ENCODE results near the gene MAP6. TPM values are rescaled to one million over a fixed set of nuclear protein-coding genes. Genes with fewer than 3 reads are reported as not detected.

MAP6 gene
- not detected for total RNA-seq
- total RNA-seq (2013) = not detected

DNA sequence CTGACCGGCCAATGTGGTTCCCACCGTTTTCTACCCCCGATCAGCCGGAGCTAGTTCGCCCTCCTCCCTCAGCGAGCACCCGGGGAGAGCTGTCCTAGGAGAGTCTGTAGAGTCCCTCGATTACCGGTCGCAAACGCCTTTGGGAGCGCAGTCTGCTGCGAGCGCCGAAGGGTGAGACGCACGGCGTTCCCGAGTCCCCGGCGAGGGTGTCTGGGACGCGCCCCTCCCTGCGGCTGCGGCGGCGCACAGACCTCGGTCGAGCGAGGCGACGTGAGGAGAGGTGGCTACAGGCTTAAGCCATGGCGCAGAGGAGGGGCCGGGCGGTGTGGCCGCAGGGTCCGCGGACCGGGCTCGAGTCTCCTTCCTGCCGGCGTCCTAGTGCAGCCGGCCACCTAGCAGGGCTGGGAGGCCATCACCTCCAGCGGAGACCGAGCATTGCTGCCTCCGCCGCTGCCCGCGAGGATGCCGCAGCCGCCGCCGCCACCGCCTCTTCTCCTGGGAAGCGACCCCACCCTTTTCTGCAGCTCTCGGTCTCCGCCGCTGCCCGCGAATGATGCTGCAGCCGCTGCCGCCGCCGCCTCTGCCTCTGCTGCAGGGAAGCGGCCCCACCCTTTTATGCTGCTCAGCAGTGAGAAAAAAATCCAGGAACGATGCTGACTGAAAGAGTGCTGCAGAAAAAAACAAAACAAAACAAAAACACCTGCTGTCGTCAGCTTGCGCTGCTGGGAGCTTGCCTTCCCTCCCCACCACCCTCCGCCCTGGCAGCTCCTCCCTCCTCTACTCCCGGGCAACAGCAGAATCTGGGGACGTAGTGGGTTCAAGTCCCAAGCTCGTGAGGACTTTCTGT is at the start of gene MAP6:
TSS of gene MAP6 (minus strand) at position 588 of the 847 bp plus-strand sequence. CDS start 669 bp downstream, outside the sequence.
- Mint-ChIP-seq H3K4me3 (peak within 1 kb of the TSS; percentile 91), H3K9me3 (no peaks in the 10 kb centered on the region), H3K27me3 (ENCODE audit: low read depth in 2 of 2) (peaks cover 55 to 67% of the 10 kb centered on the region in 2 donors), H3K36me3 (no peaks in the 10 kb centered on the region), H3K4me1 (peaks cover 5 to 17% of the 10 kb centered on the region in 2 donors), H3K27ac (no peak within 1 kb of the TSS)
- peak within 1 kb of the TSS; percentile 24 for H3K4me3 ChIP-seq (ENCODE audit: low read length)
- ATAC-seq = peak; percentile 15 to 31 (median 18)
- TF ChIP-seq, protein P1, sequence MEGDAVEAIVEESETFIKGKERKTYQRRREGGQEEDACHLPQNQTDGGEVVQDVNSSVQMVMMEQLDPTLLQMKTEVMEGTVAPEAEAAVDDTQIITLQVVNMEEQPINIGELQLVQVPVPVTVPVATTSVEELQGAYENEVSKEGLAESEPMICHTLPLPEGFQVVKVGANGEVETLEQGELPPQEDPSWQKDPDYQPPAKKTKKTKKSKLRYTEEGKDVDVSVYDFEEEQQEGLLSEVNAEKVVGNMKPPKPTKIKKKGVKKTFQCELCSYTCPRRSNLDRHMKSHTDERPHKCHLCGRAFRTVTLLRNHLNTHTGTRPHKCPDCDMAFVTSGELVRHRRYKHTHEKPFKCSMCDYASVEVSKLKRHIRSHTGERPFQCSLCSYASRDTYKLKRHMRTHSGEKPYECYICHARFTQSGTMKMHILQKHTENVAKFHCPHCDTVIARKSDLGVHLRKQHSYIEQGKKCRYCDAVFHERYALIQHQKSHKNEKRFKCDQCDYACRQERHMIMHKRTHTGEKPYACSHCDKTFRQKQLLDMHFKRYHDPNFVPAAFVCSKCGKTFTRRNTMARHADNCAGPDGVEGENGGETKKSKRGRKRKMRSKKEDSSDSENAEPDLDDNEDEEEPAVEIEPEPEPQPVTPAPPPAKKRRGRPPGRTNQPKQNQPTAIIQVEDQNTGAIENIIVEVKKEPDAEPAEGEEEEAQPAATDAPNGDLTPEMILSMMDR (IDR thresholded peaks at IDR 0.05) = no peak
- intact Hi-C loops (cut with micrococcal nuclease) = no loop called here
- peak in 1 of 2 donors; percentile 26 for DNase-seq
- no peaks in the 10 kb centered on the region for H3K9me3 ChIP-seq (ENCODE audit: control insufficient read depth, insufficient read depth, low read length)
- H3K27me3 ChIP-seq (ENCODE audit: control insufficient read depth, insufficient read depth, low read length) = peaks cover 22% of the 10 kb centered on the region
- 2% methylated on average over 72 of the region's 72 CpGs for WGBS (ENCODE audit: insufficient coverage)
- no peak within 1 kb of the TSS for H3K27ac ChIP-seq (ENCODE audit: low read length)
- peaks cover 17% of the 10 kb centered on the region for H3K4me1 ChIP-seq (ENCODE audit: control insufficient read depth, insufficient read depth, low read length)
- H3K36me3 ChIP-seq (ENCODE audit: control insufficient read depth, insufficient read depth, low read length) = no peaks in the 10 kb centered on the region

- no peaks in the 10 kb centered on the region for H3K4me1 ChIP-seq (ENCODE audit: control insufficient read depth, insufficient read depth, low read length)
- 81% methylated on average over 13 of the region's 13 CpGs for WGBS (ENCODE audit: insufficient coverage)
- Mint-ChIP-seq H3K27me3 (ENCODE audit: low read depth in 2 of 2) (peaks cover 12 to 16% of the 10 kb centered on the region in 2 donors), H3K4me3 (no peak within 1 kb of the TSS), H3K27ac (no peak within 1 kb of the TSS), H3K36me3 (no peaks in the 10 kb centered on the region), H3K4me1 (no peaks in the 10 kb centered on the region), H3K9me3 (no peaks in the 10 kb centered on the region)
- no peak within 1 kb of the TSS for H3K27ac ChIP-seq (ENCODE audit: low read length)
- DNase-seq = no peak
- TF ChIP-seq, protein P1 (IDR thresholded peaks at IDR 0.05) = no peak
- intact Hi-C loops (cut with micrococcal nuclease) = no loop called here
- no peak for ATAC-seq
- H3K27me3 ChIP-seq (ENCODE audit: control insufficient read depth, insufficient read depth, low read length) = no peaks in the 10 kb centered on the region
- H3K9me3 ChIP-seq (ENCODE audit: control insufficient read depth, insufficient read depth, low read length) = no peaks in the 10 kb centered on the region
- H3K4me3 ChIP-seq (ENCODE audit: low read length) = no peak within 1 kb of the TSS
- no peaks in the 10 kb centered on the region for H3K36me3 ChIP-seq (ENCODE audit: control insufficient read depth, insufficient read depth, low read length)
These were observed 49.0 kb upstream of the MAP6 start, which contains the start of gene MOGAT2 for GRCh38 chr11:75717608-75718418. MOGAT2 (plus strand) TSS chr11:75717838; CDS start chr11:75717889, 51 bp downstream.

DNA sequence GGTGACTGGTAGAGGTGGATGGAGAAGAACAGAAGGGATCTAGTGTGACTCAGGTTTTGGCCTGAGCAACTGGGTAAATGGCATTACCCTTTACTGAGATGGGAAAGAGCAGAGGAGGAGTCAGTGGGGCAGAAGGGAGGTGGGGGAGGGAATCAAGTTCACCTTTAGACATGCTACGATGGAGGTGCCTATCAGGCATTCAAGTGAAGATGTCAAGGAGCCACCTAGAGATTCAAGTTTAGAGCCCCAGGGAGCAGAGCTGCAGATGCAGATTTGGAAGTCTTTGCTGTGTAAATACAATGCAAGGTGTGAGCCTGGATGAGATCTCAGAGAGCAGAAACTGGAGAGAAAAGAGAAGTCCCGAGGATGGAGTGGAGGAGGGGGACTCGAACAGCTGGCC is 47.8 kb upstream of the MAP6 start:
- TF ChIP-seq, protein P1 (IDR thresholded peaks at IDR 0.05) = no peak
- H3K4me1 ChIP-seq (ENCODE audit: control insufficient read depth, insufficient read depth, low read length) = no peaks in the 10 kb centered on the region
- no peak for DNase-seq
- intact Hi-C loops (cut with micrococcal nuclease) = no loop called here
- H3K4me3 ChIP-seq (ENCODE audit: low read length) = no peak overlapping the region
- H3K27me3 ChIP-seq (ENCODE audit: control insufficient read depth, insufficient read depth, low read length) = no peaks in the 10 kb centered on the region
- no peak for ATAC-seq
- Mint-ChIP-seq H3K27ac (no peak overlapping the region), H3K4me1 (no peaks in the 10 kb centered on the region), H3K36me3 (no peaks in the 10 kb centered on the region), H3K4me3 (no peak overlapping the region), H3K27me3 (ENCODE audit: low read depth in 2 of 2) (peaks cover 12 to 16% of the 10 kb centered on the region in 2 donors), H3K9me3 (no peaks in the 10 kb centered on the region)
- no peaks in the 10 kb centered on the region for H3K36me3 ChIP-seq (ENCODE audit: control insufficient read depth, insufficient read depth, low read length)
- H3K27ac ChIP-seq (ENCODE audit: low read length) = no peak overlapping the region
- WGBS (ENCODE audit: insufficient coverage) = 89% methylated on average over 3 of the region's 3 CpGs
- H3K9me3 ChIP-seq (ENCODE audit: control insufficient read depth, insufficient read depth, low read length) = no peaks in the 10 kb centered on the region

All from natural killer cell (primary cell).